AG04449 (cell line): Measurements from ENCODE around the gene ONECUT3.

ENCODE experiments used
- CTCF ChIA-PET: fragments of 350-600 bp; formaldehyde crosslinking; extraction: SDS; loops from one replicate; lab custom pipeline; 2021; ENCODE audit warnings: antibody characterized with exemption; lab: Yijun Ruan, JAX
- POLR2A ChIA-PET: fragments of 400-600, 350-600 bp; formaldehyde crosslinking; extraction: SDS; loops from one replicate; lab custom pipeline; 2020; ENCODE audit warnings: antibody characterized with exemption, inconsistent platforms; lab: Yijun Ruan, JAX
- DNase-seq: peaks from one replicate; pipeline ENCODE4 v3.0.0-alpha.2; 2010; ENCODE audit warnings: low read depth, low spot score
- H3K4me3 ChIP-seq: 2 replicates; pipeline ENCODE4 v1.5.1; 2011; ENCODE audit warnings: low read depth, mild to moderate bottlenecking, control low read depth, low read length
- TF ChIP-seq, protein P1 (sequence below): IDR thresholded peaks from one replicate; pipeline ENCODE4 v1.5.1; 2011; ENCODE audit warnings: mild to moderate bottlenecking, moderate library complexity, low read length, control low read depth, inconsistent platforms; ENCODE audit not compliant: insufficient read depth; ENCODE audit errors: missing control alignments

ONECUT3 gene

GRCh38 chr19:1736280-1736679, 17.0 kb upstream of the ONECUT3 start:
- DNase-seq = no peak
- H3K4me3 ChIP-seq = no peak overlapping the region
- CTCF ChIA-PET = interaction anchor here (1.8 kb wide), 1 partner anchor 64 kb away, joined by 10 read pairs; no protein-coding TSS in a partner anchor
- POLR2A ChIA-PET = no interaction called here
- TF ChIP-seq, protein P1, sequence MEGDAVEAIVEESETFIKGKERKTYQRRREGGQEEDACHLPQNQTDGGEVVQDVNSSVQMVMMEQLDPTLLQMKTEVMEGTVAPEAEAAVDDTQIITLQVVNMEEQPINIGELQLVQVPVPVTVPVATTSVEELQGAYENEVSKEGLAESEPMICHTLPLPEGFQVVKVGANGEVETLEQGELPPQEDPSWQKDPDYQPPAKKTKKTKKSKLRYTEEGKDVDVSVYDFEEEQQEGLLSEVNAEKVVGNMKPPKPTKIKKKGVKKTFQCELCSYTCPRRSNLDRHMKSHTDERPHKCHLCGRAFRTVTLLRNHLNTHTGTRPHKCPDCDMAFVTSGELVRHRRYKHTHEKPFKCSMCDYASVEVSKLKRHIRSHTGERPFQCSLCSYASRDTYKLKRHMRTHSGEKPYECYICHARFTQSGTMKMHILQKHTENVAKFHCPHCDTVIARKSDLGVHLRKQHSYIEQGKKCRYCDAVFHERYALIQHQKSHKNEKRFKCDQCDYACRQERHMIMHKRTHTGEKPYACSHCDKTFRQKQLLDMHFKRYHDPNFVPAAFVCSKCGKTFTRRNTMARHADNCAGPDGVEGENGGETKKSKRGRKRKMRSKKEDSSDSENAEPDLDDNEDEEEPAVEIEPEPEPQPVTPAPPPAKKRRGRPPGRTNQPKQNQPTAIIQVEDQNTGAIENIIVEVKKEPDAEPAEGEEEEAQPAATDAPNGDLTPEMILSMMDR = no peak

DNA sequence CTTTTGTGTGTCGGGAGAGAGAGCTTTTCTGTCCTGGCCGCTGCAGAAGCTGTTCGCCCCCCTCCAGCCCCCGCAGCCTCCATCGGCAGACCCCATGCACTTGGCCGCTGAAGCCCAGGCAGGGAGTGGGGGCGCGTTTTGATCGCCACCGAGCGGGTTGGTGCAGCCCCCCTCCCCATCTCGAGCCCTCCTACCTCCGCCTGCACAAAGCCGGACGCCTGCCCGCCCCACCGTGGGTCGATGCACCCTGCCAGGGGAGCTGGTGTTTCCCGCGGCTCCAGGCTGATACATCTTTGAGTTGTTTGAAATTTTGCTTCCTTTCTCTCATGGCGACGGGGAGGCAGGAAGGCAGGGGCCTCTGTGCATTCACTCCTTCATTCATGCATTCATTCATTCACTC, 16.4 kb upstream of the ONECUT3 start:
- DNase-seq = no peak
- TF ChIP-seq, protein P1 = no peak
- CTCF ChIA-PET = interaction anchor here (1.8 kb wide), 1 partner anchor 64 kb away, joined by 10 read pairs; no protein-coding TSS in a partner anchor
- no peak overlapping the region for H3K4me3 ChIP-seq
- POLR2A ChIA-PET = no interaction called here

GRCh38 chr19:1739960-1740629, 13.2 kb upstream of the ONECUT3 start:
- no peak overlapping the region for H3K4me3 ChIP-seq
- no peak for DNase-seq
- TF ChIP-seq, protein P1 = no peak
- POLR2A ChIA-PET = no interaction called here
- CTCF ChIA-PET = interaction anchor here (0.6 to 1.6 kb wide), 3 partner anchors 28 to 68 kb away, joined by 3 to 5 read pairs (median 3); no protein-coding TSS in a partner anchor

- no peak overlapping the region for H3K4me3 ChIP-seq
- TF ChIP-seq, protein P1 = no peak
- ChIA-PET POLR2A (no interaction called here), CTCF (interaction anchor here (1.4 kb wide), 1 partner anchor 15 kb away, joined by 3 read pairs; no protein-coding TSS in a partner anchor)
- DNase-seq = no peak
Observed at GRCh38 chr19:1742989-1743696, 10.2 kb upstream of the ONECUT3 start.

DNA sequence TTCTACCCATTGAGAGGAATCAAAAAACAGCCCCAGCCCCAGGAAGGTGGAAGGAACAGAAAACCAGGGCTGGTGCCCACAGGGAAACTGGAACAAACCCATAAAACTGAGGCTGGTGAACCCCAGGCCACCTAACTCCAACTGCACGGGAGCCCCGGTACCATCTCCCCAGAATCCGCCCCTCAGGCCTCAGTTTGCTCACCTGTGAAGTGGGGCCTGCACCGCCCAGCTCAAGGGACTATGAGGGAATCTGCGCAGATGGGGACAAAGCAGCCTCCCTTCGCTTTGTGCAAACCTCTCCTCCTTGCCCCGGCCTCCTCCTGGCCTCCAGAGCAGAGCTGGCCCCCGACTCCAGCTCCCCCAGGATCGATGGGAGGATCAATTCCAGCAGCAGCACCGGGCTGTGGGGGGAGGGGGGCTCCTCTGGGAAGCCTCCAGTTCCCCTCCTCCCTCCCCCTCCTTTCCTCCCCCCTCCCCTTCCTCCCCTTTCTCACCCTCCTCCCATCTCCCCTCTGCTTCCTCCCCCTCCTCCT, 9.1 kb upstream of the ONECUT3 start:
- no peak for DNase-seq
- TF ChIP-seq, protein P1 = no peak
- CTCF ChIA-PET = interaction anchor here (1.4 to 1.5 kb wide), 2 partner anchors 16 to 23 kb away, joined by 3 read pairs; no protein-coding TSS in a partner anchor
- H3K4me3 ChIP-seq = no peak overlapping the region
- POLR2A ChIA-PET = no interaction called here
